GM19372 (cell line): ENCODE data around the gene ZNF282.
"Not testable (repeated sequence)": the region's sequence is repeated elsewhere in the genome, so short reads cannot be mapped to it uniquely, and the experiment has no call there.

Source experiments
- ATAC-seq: cut with Tn5 transposase; IDR thresholded peaks from one replicate; pipeline ENCODE4 v1.9.1; 2021; ENCODE audit warnings: mild to moderate bottlenecking, low read depth, moderate library complexity; ENCODE audit not compliant: unreplicated experiment

Gene ZNF282

GRCh38 chr7:149223176-149223575, 27.8 kb downstream of the ZNF282 start:
- no peak for ATAC-seq

DNA sequence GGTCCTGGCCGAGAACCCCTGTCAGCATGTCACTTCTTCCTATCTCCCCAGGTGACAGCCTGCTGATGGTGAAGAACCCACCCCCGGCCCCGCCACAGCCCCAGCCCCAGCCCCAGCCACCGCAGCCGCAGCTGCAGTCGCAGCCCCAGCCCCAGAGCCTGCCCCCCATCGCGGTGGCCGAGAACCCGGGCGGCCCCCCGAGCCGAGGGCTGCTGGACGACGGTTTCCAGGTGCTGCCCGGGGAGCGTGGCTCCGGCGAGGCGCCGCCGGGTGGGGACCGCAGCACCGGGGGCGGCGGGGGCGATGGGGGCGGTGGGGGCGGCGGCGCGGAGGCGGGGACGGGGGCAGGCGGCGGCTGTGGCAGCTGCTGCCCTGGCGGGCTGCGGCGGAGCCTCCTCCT, 28.4 kb downstream of the ZNF282 start:
- ATAC-seq, result no peak

GRCh38 chr7:149224352-149224751, 29.0 kb downstream of the ZNF282 start:
- no peak for ATAC-seq

GRCh38 chr7:149225106-149225505, 29.8 kb downstream of the ZNF282 start:
- no peak for ATAC-seq

GRCh38 chr7:149225656-149226055, 30.3 kb downstream of the ZNF282 start:
- no peak for ATAC-seq

DNA sequence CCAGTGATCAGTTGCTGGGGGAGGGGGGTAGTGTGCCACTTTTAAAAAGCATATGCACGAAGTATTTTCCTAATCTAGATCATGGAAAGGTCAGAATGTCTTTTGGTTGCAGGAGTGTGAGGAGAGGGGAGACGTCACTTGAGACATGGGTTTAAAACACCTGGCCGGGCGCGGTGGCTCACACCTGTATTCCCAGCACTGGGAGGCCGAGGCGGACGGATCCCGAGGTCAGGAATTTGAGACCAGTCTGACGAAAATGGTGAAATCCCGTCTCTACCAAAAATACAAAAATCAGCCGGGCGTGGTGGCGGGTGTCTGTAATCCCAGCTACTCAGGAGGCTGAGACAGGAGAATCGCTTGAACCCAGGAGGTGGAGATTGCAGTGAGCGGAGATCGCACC, 31.0 kb downstream of the ZNF282 start:
- ATAC-seq, result not testable (repeated sequence)

DNA sequence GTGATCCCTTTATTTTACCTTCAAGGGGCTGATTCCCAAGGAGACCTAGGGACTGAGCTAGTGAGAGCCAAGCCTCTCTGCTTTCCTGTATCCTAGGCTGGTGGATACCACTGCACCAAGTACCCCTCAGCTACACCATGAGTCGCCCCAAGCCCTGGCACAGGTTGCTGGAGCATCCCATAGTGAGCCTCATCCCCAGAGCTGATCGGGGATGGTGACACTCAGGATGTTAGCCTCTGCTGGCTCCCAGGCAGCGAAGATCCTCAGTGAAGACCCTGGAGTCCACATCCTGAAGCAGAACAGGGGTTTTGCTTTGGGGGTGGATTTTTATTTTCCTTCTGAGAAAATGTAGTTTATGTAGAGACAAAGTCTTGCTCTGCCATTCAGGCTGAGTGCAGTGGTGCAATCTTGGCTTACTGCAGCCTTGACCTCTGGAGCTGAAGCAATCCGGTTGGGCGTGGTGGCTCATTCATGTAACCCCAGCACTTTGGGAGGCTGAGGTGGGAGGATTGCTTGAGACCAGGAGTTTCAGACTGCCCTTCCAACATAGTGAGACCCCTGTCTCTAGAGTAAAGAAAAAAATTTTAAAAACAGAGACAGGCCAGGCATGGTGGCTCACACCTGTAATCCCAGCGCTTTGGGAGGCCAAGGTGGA, 31.6 kb downstream of the ZNF282 start:
- ATAC-seq, result no peak

- ATAC-seq, result no peak
These were observed 33.6 kb downstream of the ZNF282 start for GRCh38 chr7:149228831-149229471.

- no peak for ATAC-seq
These were observed 34.2 kb downstream of the ZNF282 start for GRCh38 chr7:149229526-149229925.

GRCh38 chr7:149232362-149232761, 37.0 kb downstream of the ZNF282 start:
- no peak for ATAC-seq

- ATAC-seq, result not testable (repeated sequence)
These were observed 38.4 kb downstream of the ZNF282 start for GRCh38 chr7:149233655-149234204.

- ATAC-seq, result no peak
These were observed 42.2 kb downstream of the ZNF282 start for GRCh38 chr7:149237502-149237901.

GRCh38 chr7:149238051-149238450, 42.7 kb downstream of the ZNF282 start:
- ATAC-seq, result no peak

DNA sequence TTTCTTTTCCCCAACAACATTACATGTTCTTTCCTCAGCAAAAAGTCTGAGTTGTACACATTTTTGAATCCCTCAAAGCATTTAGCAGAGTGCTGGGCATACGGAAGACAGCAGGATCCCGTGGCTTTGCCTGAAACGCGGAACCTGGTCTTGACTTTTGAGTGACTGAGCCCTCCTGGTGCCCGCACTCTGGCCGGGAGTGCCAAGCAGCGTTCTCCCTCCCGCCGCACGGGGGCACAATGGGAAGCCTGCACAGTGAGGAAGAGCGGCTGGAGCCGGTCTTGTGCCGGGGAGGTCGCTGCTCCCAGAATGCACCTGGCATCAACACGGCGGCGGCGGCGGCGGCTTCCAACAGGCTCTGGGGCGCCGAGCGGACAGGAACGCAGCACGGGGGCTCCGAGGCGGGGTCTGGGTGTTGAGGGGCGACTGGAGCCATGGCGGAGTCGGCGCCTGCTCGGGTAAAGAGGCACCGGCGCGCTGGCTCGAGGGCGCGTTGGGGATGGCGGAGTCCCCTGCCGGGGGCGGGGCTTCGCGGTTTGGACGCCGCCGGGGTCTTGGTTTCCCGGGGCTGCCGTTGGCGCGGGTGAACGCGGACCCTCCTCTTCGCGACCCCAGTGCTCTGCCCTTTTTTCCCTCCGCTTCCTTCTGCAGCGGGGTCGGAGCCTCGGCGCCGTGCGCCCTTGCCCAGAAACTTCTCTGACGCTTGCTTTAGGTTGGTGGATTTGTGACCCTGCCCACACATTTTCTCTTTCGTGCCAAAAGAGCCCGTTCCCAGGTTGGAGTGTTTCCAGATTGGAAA, 44.2 kb downstream of the ZNF282 start, which contains the start of gene ZNF212:
Gene ZNF212, plus strand, starts transcription at position 307 of the 799 bp plus-strand sequence. Its CDS starts 128 bp downstream, at position 435.
- ATAC-seq, result peak; percentile 98

DNA sequence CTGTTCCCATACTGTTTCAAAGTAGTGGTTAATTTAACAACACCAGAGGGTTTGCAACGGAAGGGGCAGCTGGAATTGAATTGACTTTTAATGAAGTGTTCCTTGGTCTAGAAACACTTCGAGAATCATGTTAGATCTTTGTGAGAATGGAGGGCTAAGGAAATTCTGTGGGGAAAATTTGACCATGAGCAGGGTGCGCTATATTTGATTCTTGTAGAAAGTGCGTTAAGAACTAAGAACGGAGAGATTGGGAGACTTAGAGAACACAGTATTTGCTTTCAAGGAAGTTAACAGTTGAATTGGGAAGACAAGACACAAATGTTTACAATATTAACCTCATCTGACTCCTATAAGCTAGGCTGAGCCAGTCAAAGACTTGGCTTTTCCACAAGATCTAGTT, 45.3 kb downstream of the ZNF282 start:
- ATAC-seq, result no peak

DNA sequence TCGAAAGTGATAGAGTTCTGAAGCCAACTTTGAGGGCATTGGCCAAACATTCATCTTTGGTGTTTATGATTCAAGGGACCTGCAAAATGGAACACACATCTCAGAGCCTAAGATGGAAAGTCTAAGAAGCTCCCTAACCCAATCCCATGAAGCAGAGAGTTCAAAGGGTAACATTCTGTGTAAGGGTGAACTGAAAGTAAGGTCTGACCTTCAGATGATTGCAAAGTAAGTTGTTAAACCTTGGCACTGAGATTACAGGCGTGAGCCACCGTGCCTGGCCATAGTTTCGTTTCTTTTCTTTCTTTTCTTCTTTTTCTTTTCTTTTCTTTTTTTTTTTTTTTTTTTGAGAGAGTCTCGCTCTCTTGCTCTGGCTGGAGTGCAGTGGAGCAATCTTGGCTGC, 46.4 kb downstream of the ZNF282 start:
- ATAC-seq, result no peak

- no peak for ATAC-seq
These were observed 49.9 kb downstream of the ZNF282 start for GRCh38 chr7:149245244-149245643.

- no peak for ATAC-seq
These were observed 50.4 kb downstream of the ZNF282 start for GRCh38 chr7:149245744-149246143.

DNA sequence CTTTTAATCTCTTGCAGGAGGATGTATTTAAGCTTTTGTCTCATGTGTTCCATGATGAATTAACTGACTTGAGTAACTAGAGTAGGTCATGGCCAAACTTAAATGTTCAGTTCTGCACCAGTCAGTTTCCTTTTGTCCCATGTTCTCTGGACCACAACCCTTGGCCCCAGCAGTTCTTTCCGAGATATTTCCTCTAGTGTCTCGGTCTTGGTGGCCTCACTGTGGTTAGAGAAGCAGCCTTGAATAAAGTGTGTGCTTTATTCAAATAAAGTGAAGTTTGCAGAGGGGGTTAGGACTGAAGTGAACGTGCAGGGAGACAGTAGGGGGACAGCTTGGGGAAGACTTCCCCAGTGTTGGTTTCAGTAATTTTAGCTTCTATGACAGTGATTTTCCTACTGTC, 53.4 kb downstream of the ZNF282 start:
- no peak for ATAC-seq

DNA sequence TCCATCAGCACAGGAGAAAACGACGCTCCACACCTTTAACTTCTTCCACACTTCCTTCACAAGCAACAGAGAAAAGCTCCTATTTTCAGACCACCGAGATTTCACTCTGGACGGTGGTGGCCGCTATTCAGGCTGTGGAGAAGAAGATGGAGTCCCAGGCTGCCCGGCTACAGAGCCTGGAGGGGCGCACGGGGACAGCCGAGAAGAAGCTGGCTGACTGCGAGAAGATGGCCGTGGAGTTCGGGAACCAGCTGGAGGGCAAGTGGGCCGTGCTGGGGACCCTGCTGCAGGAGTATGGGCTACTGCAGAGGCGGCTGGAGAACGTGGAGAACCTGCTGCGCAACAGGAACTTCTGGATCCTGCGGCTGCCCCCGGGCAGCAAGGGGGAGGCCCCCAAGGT, 54.8 kb downstream of the ZNF282 start:
- not testable (repeated sequence) for ATAC-seq

DNA sequence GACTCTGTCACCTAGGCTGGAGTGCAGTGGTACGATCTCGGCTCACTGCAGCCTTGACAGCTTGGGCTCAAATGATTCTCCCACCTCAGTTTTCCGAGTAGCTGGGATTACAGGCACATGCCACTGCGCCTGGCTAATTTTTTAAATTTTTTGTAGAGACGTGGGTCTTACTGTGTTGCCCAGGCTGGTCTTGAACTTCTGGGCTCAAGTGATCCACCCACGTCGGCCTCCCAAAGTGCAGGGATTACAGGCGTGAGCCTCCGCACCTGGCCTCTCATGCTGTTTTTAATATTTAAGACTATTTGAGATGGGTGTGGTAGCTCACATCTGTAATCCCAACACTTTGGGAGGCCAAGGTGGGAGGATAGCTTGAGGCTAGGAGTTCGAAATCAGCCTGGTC, 56.2 kb downstream of the ZNF282 start:
- not testable (repeated sequence) for ATAC-seq
